HepG2 (cell line): ENCODE measurements around the gene NEK9. TPM values are rescaled to one million over a fixed set of nuclear protein-coding genes. Genes with fewer than 3 reads are reported as not detected.

ENCODE experiments used
- ARNT2 ChIP-seq: sonication (generic); formaldehyde crosslinking; IDR thresholded peaks from 2 replicates; pipeline ENCODE4 v1.8.0; 2022; ENCODE audit warnings: mild to moderate bottlenecking, low read depth, missing genetic modification reagents, moderate library complexity
- BATF2 ChIP-seq: sonication (generic); formaldehyde crosslinking; IDR thresholded peaks from 2 replicates; pipeline ENCODE4 v1.8.0; 2022; ENCODE audit warnings: mild to moderate bottlenecking, missing genetic modification reagents, moderate library complexity
- E2F1 ChIP-seq: sonication (generic); formaldehyde crosslinking; IDR thresholded peaks from 2 replicates; pipeline ENCODE4 v1.5.0; 2020; ENCODE audit warnings: missing genetic modification reagents
- GZF1 ChIP-seq: sonication (generic); formaldehyde crosslinking; IDR thresholded peaks from 2 replicates; pipeline ENCODE4 v1.5.1; 2020; ENCODE audit warnings: mild to moderate bottlenecking, missing genetic modification reagents
- HMG20B ChIP-seq: conservative IDR thresholded peaks from 2 replicates; pipeline ENCODE4 v1.6.1; 2016; ENCODE audit warnings: missing genetic modification reagents, missing compliant biosample characterization
- HMGXB4 ChIP-seq, 2 experiments: sonication (generic) in 1 of 2; formaldehyde crosslinking in 1 of 2; IDR thresholded peaks; 2 replicates each; pipeline versions ENCODE4 v1.4.0 to v1.6.1; 2018 to 2020; ENCODE audit warnings: missing genetic modification reagents in 2 of 2, borderline replicate concordance in 1 of 2, low read depth in 1 of 2, mild to moderate bottlenecking in 1 of 2, missing biosample characterization in 1 of 2
- HNF4G ChIP-seq, 2 experiments: sonication (generic) in 1 of 2; formaldehyde crosslinking in 1 of 2; IDR thresholded peaks; 2 replicates each; pipeline versions ENCODE4 v1.4.0 to v1.6.1; 2011 to 2020; ENCODE audit warnings: borderline replicate concordance in 2 of 2, low read depth in 2 of 2, mild to moderate bottlenecking in 2 of 2, low read length in 1 of 2, missing genetic modification reagents in 1 of 2, moderate library complexity in 1 of 2
- IKZF5 ChIP-seq: IDR thresholded peaks from 2 replicates; pipeline ENCODE4 v1.6.1; 2018; ENCODE audit warnings: missing genetic modification reagents, mild to moderate bottlenecking, missing compliant biosample characterization
- LBX2 ChIP-seq: sonication (generic); formaldehyde crosslinking; IDR thresholded peaks from 2 replicates; pipeline ENCODE4 v1.5.0; 2020; ENCODE audit warnings: missing genetic modification reagents, mild to moderate bottlenecking, borderline replicate concordance
- MYPOP ChIP-seq: sonication (generic); formaldehyde crosslinking; IDR thresholded peaks from 2 replicates; pipeline ENCODE4 v1.8.1; 2023; ENCODE audit warnings: mild to moderate bottlenecking, moderate library complexity, missing genetic modification reagents
- SALL2 ChIP-seq: sonication (generic); formaldehyde crosslinking; IDR thresholded peaks from 2 replicates; pipeline ENCODE4 v1.8.1; 2023; ENCODE audit warnings: mild to moderate bottlenecking, missing genetic modification reagents, inconsistent platforms
- ZNF230 ChIP-seq: sonication (generic); formaldehyde crosslinking; IDR thresholded peaks from 2 replicates; pipeline ENCODE4 v1.4.0; 2020; ENCODE audit warnings: mild to moderate bottlenecking, missing genetic modification reagents
- ZNF713 ChIP-seq: sonication (generic); formaldehyde crosslinking; IDR thresholded peaks from 2 replicates; pipeline ENCODE4 v1.4.0; 2020; ENCODE audit warnings: mild to moderate bottlenecking, missing genetic modification reagents
- ZNF775 ChIP-seq: sonication (generic); formaldehyde crosslinking; IDR thresholded peaks from 2 replicates; pipeline ENCODE4 v1.4.0; 2020; ENCODE audit warnings: missing genetic modification reagents, mild to moderate bottlenecking, moderate library complexity, borderline replicate concordance
- ZSCAN25 ChIP-seq: sonication (generic); formaldehyde crosslinking; IDR thresholded peaks from 2 replicates; pipeline ENCODE4 v1.8.0; 2022; ENCODE audit warnings: mild to moderate bottlenecking, missing genetic modification reagents
- polyA plus RNA-seq, 8 experiments: library from polyadenylated mRNA; depleted of rRNA in 3 of 8; stranded (reverse) in 7 of 8; unstranded in 1 of 8; fragments of >200 nt; fragmentation: Illumina TruSeq in 4 of 8; extraction: Trizol in 4 of 8; gene quantifications; 2 replicates each; pipeline versions ENCODE4 v1.2.1 to v1.2.3, GENCODE V29; 2011 to 2016; ENCODE audit warnings: low read depth in 4 of 8, missing spikeins in 1 of 8, mixed read lengths in 1 of 8; ENCODE audit not compliant: insufficient read depth in 1 of 8
- total RNA-seq, 5 experiments: library from RNA; depleted of rRNA; stranded (reverse); fragments of >200 nt; fragmentation: Illumina TruSeq; extraction: Trizol; gene quantifications; 2 replicates each; pipeline ENCODE4 v1.2.3, GENCODE V29; 2016; ENCODE audit warnings: low read depth in 1 of 5

NEK9 gene
- total and polyA plus RNA-seq, 2 of the 13 experiments (the other 11 are each of a cell fraction or from before 2014, with no cell fraction given), result 16.5 to 27.3 TPM

- peak; percentile 74 for TF ChIP-seq E2F1
- no peak for TF ChIP-seq ZNF775 (CRISPR knock-in tag)
- peak; percentile 44; the same call in 1 of the 2 replicates for TF ChIP-seq ZSCAN25
- TF ChIP-seq HMGXB4 (CRISPR knock-in tag; IDR thresholded peaks at IDR 0.05; ENCODE audit: borderline replicate concordance in 1 of 2, low read depth in 1 of 2), result peak; percentile 82 to 95; a peak in 3 of 4 replicates
- no peak for TF ChIP-seq ZNF713
- TF ChIP-seq HMG20B (CRISPR knock-in tag), result peak; percentile 11; the same call in 1 of the 2 replicates
- TF ChIP-seq IKZF5, result peak; percentile 58
- TF ChIP-seq LBX2 (CRISPR knock-in tag), result peak; percentile 82; the same call in 1 of the 2 replicates
- TF ChIP-seq BATF2 (CRISPR knock-in tag), result peak; percentile 28; the same call in 1 of the 2 replicates
- no peak for TF ChIP-seq HNF4G (IDR thresholded peaks at IDR 0.05; ENCODE audit: borderline replicate concordance, low read depth, low read length)
- peak; percentile 60; the same call in 1 of the 2 replicates for TF ChIP-seq HNF4G (CRISPR knock-in tag; IDR thresholded peaks at IDR 0.05; ENCODE audit: borderline replicate concordance, low read depth)
- peak; percentile 75; the same call in 1 of the 2 replicates for TF ChIP-seq MYPOP (CRISPR knock-in tag)
- TF ChIP-seq SALL2, result peak; percentile 69; the same call in 1 of the 2 replicates
- TF ChIP-seq GZF1 (CRISPR knock-in tag), result 0 out of 2 replicates have a peak, but pooled peaks have one; percentile 65
- TF ChIP-seq ARNT2 (CRISPR knock-in tag), result peak; percentile 80
- peak; percentile 79 for TF ChIP-seq ZNF230
Observed at GRCh38 chr14:75176142-75176820, 49.4 kb upstream of the NEK9 start, which contains the start of gene TMED10 (continued).
